K562 (cell line): ENCODE data around the gene PRSS57. TPM values are rescaled to one million over a fixed set of nuclear protein-coding genes. Genes with fewer than 3 reads are reported as not detected.

Source experiments
- ATAC-seq: fragments of 200-7000 bp; cut with Tn5 transposase; 3 replicates; pipeline ENCODE4 v1.9.1; 2020; ENCODE audit warnings: moderate library complexity
- BruUV-seq: library from RNA; stranded (reverse); fragments of 400-500 nt; replicated peaks from 2 replicates; lab custom pipeline; 2021; lab: Mats Ljungman, UMichigan
- CTCF ChIA-PET: fragments of 300-600 bp; formaldehyde crosslinking; extraction: SDS; loops from one replicate; lab custom pipeline; 2021; ENCODE audit warnings: low intra/inter-chr PET ratio; lab: Yijun Ruan, JAX
- POLR2A ChIA-PET: fragments of 300-600, 350-650 bp; sonication (Branson Sonifier 250); formaldehyde crosslinking; extraction: SDS; loops from one replicate; lab custom pipeline; 2021; ENCODE audit warnings: antibody characterized with exemption, inconsistent platforms; lab: Yijun Ruan, JAX
- DNase-seq, 4 experiments: peaks; one replicate each; pipeline versions ENCODE4 v3.0.0 to v3.0.0-alpha.2; 2011 to 2018; ENCODE audit warnings: low spot score in 3 of 4, mixed read lengths in 3 of 4; ENCODE audit errors: extremely low read depth in 1 of 4
- FAIRE-seq: peaks from 2 replicates; lab custom pipeline; 2011; peaks lifted over from hg19 to GRCh38; lab: Jason Lieb, UNC
- H2AFZ ChIP-seq: 2 replicates; pipeline ENCODE4 v1.6.0; 2011; ENCODE audit warnings: low read depth, low read length, control low read depth, inconsistent platforms
- H3K27ac ChIP-seq: fragments of 200-600 bp; 3 replicates; pipeline ENCODE4 v1.8.0; 2011; ENCODE audit warnings: low read depth, mild to moderate bottlenecking, control low read depth, inconsistent platforms, low read length, moderate library complexity, mixed read lengths; ENCODE audit errors: extremely low read depth
- H3K27me3 ChIP-seq, 2 experiments: fragments of 300-600 bp in 1 of 2; 2 replicates in 1 of 2; 3 replicates in 1 of 2; pipeline versions ENCODE4 v1.6.0 to v1.8.0; 2011; ENCODE audit warnings: inconsistent platforms in 2 of 2, low read length in 2 of 2, mild to moderate bottlenecking in 1 of 2, mixed read lengths in 1 of 2, moderate library complexity in 1 of 2; ENCODE audit not compliant: control insufficient read depth in 2 of 2, insufficient read depth in 2 of 2
- H3K36me3 ChIP-seq: fragments of 300-600 bp; 3 replicates; pipeline ENCODE4 v1.8.0; 2011; ENCODE audit warnings: mild to moderate bottlenecking, low read length, inconsistent platforms; ENCODE audit not compliant: control insufficient read depth, insufficient read depth
- H3K4me1 ChIP-seq, 2 experiments: fragments of 200-600 bp in 1 of 2; replicated peaks in 1 of 2; 2 replicates in 1 of 2; 3 replicates in 1 of 2; pipeline versions ENCODE4 v1.5.1 to v1.8.0; 2011; ENCODE audit warnings: inconsistent platforms in 2 of 2, low read length in 2 of 2, mild to moderate bottlenecking in 1 of 2, mixed read lengths in 1 of 2, moderate library complexity in 1 of 2; ENCODE audit not compliant: control insufficient read depth in 2 of 2, insufficient read depth in 2 of 2
- H3K4me2 ChIP-seq: 2 replicates; pipeline ENCODE4 v1.6.1; 2011; ENCODE audit warnings: low read length, control low read depth, inconsistent platforms, mixed read lengths; ENCODE audit not compliant: insufficient read depth
- H3K4me3 ChIP-seq: fragments of 200-600 bp; sonication (generic), shearing (Covaris generic); 2 replicates; pipeline ENCODE4 v1.5.1; 2016; ENCODE audit warnings: control low read depth, inconsistent platforms
- H3K79me2 ChIP-seq: fragments of 200-600 bp; 3 replicates; pipeline ENCODE4 v1.8.0; 2011; ENCODE audit warnings: low read length, inconsistent platforms; ENCODE audit not compliant: control insufficient read depth, insufficient read depth
- H3K9ac ChIP-seq, 2 experiments: 2 replicates each; pipeline versions ENCODE4 v1.6.0 to v1.6.1; 2011; ENCODE audit warnings: low read depth in 2 of 2, low read length in 2 of 2, control low read depth in 1 of 2, inconsistent platforms in 1 of 2, mild to moderate bottlenecking in 1 of 2, mixed read lengths in 1 of 2; ENCODE audit not compliant: insufficient read depth in 1 of 2
- H3K9me1 ChIP-seq: one replicate; pipeline ENCODE4 v1.6.0; 2011; ENCODE audit warnings: inconsistent platforms, mild to moderate bottlenecking, low read length, moderate library complexity; ENCODE audit not compliant: control insufficient read depth, insufficient read depth
- H3K9me3 ChIP-seq: replicated peaks from 2 replicates; pipeline ENCODE4 v1.5.1; 2011; ENCODE audit warnings: low read depth, low read length, inconsistent platforms; ENCODE audit not compliant: control insufficient read depth, insufficient read depth
- H4K20me1 ChIP-seq: replicated peaks from 2 replicates; pipeline ENCODE4 v1.6.1; 2011; ENCODE audit warnings: low read length, inconsistent platforms, mixed read lengths; ENCODE audit not compliant: control insufficient read depth, insufficient read depth
- ATF7 ChIP-seq: fragments of 450-650 bp; IDR thresholded peaks from 2 replicates; pipeline ENCODE4 v1.7.1; 2014; ENCODE audit warnings: mild to moderate bottlenecking, moderate library complexity
- CBX3 ChIP-seq, 2 experiments: IDR thresholded peaks; 1 replicate in 1 of 2; 2 replicates in 1 of 2; pipeline ENCODE4 v1.6.1; 2012; ENCODE audit warnings: inconsistent platforms in 2 of 2, low read length in 2 of 2, borderline replicate concordance in 1 of 2, control low read depth in 1 of 2
- GTF2A2 ChIP-seq: IDR thresholded peaks from 2 replicates; pipeline ENCODE4 v1.6.1; 2016; ENCODE audit warnings: mild to moderate bottlenecking, missing genetic modification characterization, missing compliant biosample characterization
- GTF2E2 ChIP-seq: fragments of 200-800 bp; sonication (Bioruptor generic); IDR thresholded peaks from 2 replicates; pipeline ENCODE4 v1.6.1; 2016; ENCODE audit warnings: missing genetic modification characterization, missing compliant biosample characterization
- IRF1 ChIP-seq: sonication (generic); formaldehyde crosslinking; IDR thresholded peaks from 2 replicates; pipeline ENCODE4 v1.8.0; 2022; ENCODE audit warnings: missing genetic modification reagents, mild to moderate bottlenecking, borderline replicate concordance
- POLR2G ChIP-seq: fragments of 200-400 bp; formaldehyde crosslinking; IDR thresholded peaks from 2 replicates; pipeline ENCODE4 v1.6.1; 2017; ENCODE audit warnings: low read depth, mild to moderate bottlenecking, antibody characterized with exemption, low read length, moderate library complexity
- RBFOX2 ChIP-seq: fragments of 200-400 bp; formaldehyde crosslinking; IDR thresholded peaks from 2 replicates; pipeline ENCODE4 v1.6.1; 2017; ENCODE audit warnings: low read depth, mild to moderate bottlenecking, low read length, moderate library complexity
- TCF7L2 ChIP-seq: fragments of 150-350 bp; IDR thresholded peaks from 2 replicates; pipeline ENCODE4 v1.6.1; 2016; ENCODE audit warnings: low read depth, mild to moderate bottlenecking, low read length, moderate library complexity
- ZBTB26 ChIP-seq: fragments of 450-650 bp; formaldehyde crosslinking; IDR thresholded peaks from 2 replicates; pipeline ENCODE4 v1.4.0; 2022; ENCODE audit warnings: missing genetic modification characterization
- ZNF717 ChIP-seq: fragments of 250-450 bp; sonication (Bioruptor Pico); IDR thresholded peaks from 2 replicates; pipeline ENCODE4 v1.5.0; 2021
- WGBS: fragments of 100-300 bp; shearing (Covaris generic); methylation state at CpG from one replicate; pipeline ENCODE4 v1.1.6; 2016; ENCODE audit warnings: low coverage, mixed read lengths; ENCODE audit not compliant: insufficient coverage; ENCODE audit errors: missing lambda C conversion rate; 5-methylcytosine and 5-hydroxymethylcytosine counted together
- in situ Hi-C: fragments of 300-500 bp; cut with MboI; formaldehyde crosslinking; loops from 4 replicates; pipeline ENCODE4 v1.15.0; 2018; ENCODE audit warnings: inconsistent platforms, mixed read lengths
- intact Hi-C: fragments of 100-400 bp; cut with micrococcal nuclease; formaldehyde crosslinking; loops from 2 replicates; pipeline ENCODE4 v1.14.2; 2022
- polyA plus RNA-seq, 8 experiments: library from polyadenylated mRNA; depleted of rRNA in 4 of 8; stranded (reverse) in 5 of 8; unstranded in 3 of 8; fragments of >200 nt; fragmentation: Nextera tagmentation in 2 of 8; fragmentation: Illumina TruSeq in 1 of 8; extraction: Ambion mirVana in 2 of 8; extraction: Trizol in 1 of 8; gene quantifications; 2 replicates each; pipeline versions ENCODE4 v1.2.1 to v1.2.3, GENCODE V29; 2011 to 2014; ENCODE audit warnings: inconsistent platforms in 1 of 8, missing spikeins in 1 of 8
- total RNA-seq, 7 experiments: library from RNA; depleted of rRNA in 6 of 7; stranded (reverse); fragments of >200 nt in 6 of 7; fragmentation: Illumina TruSeq in 2 of 7; extraction: Trizol in 2 of 7; gene quantifications; 2 replicates each; pipeline versions ENCODE4 v1.2.1 to v1.2.3, GENCODE V29; 2011 to 2021; ENCODE audit warnings: low replicate concordance in 1 of 7
- TF ChIP-seq, protein P1 (sequence below): sonication (generic); formaldehyde crosslinking; IDR thresholded peaks from 2 replicates; pipeline ENCODE4 v1.8.0; 2022; ENCODE audit warnings: missing genetic modification reagents, mild to moderate bottlenecking, moderate library complexity, borderline replicate concordance
- TF ChIP-seq, protein P2 (sequence below), 2 experiments: fragments of 200-800 bp in 1 of 2; sonication (Bioruptor generic) in 1 of 2; sonication (generic) in 1 of 2; formaldehyde crosslinking in 1 of 2; IDR thresholded peaks in 1 of 2; conservative IDR thresholded peaks in 1 of 2; 2 replicates each; pipeline versions ENCODE4 v1.5.0 to v1.6.1; 2016 to 2020; ENCODE audit warnings: missing compliant biosample characterization in 1 of 2, missing genetic modification characterization in 1 of 2, missing genetic modification reagents in 1 of 2

The PRSS57 gene
- total and polyA plus RNA-seq, 9 of the 15 experiments (the other 6 are each of a cell fraction or from before 2014, with no cell fraction given), result 0.06 to 2.5 (median 1.3) TPM; not detected in 3

DNA sequence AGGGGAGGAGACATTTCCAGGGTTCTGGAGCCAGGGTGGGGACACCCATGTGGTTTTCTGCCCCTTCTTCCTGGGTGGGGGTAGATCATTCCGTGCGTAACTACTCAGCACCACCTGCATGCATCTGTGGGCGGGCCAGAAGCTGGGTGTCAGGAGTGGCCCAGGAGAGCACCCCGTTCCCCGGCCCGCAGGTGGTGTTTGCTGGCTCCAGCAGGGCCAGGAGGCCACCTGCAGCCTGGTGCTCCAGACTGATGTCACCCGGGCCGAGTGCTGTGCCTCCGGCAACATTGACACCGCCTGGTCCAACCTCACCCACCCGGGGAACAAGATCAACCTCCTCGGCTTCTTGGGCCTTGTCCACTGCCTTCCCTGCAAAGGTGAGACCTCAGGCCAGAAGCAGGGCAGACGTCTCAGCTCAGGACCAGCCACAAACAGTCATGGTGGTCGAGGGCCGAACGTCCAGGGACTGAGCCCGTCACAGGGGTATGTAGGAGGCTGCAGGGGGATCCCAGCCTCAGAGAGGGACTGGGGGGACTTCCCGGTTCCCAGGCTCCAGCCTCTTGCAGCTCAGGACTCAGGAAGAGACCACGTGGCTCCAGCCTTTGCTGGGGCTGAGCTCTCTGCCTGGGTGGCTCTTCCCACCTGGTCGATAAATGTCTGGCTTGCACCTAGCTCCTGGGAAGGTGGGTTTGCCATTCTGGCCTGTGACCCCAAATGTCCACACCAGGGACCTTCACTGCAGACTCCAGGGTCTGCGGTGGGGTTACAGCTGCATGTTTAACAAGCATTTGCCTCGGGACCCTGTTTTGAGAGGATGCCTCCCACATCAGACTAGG lies 17.4 kb downstream of the PRSS57 start:
- Histone ChIP-seq H4K20me1 (no peaks in the 10 kb centered on the region), H3K9me1 (peaks cover 10% of the 10 kb centered on the region), H3K4me2 (no peak overlapping the region), H3K9ac (peak overlapping the region in 1 of 2 experiments; percentile 83; a peak in 2 of 4 replicates), H3K9me3 (no peaks in the 10 kb centered on the region), H3K4me1 (peaks cover 5 to 80% of the 10 kb centered on the region in 2 experiments), H3K27me3 (no peaks in the 10 kb centered on the region; a peak in 1 of 5 replicates), H3K36me3 (no peaks in the 10 kb centered on the region), H3K27ac (no peak overlapping the region), H2AFZ (no peak overlapping the region), H3K4me3 (no peak overlapping the region), H3K79me2 (peaks cover 8% of the 10 kb centered on the region)
- CTCF ChIA-PET, result no interaction called here
- ATAC-seq (no peak), FAIRE-seq (no peak), DNase-seq (no peak)
- intact Hi-C loops (no loop called here), in situ Hi-C loops (no loop called here)
- no TSS peak for BruUV-seq
- WGBS, result 56% methylated on average over 20 of the region's 22 CpGs
- POLR2A ChIA-PET, result interaction anchor here (0.5 to 1.2 kb wide), 5 partner anchors 8 to 34 kb away, joined by 3 read pairs; no protein-coding TSS in a partner anchor
- no peak for TF ChIP-seq GTF2E2
- TF ChIP-seq GTF2A2 (tag), result no peak
- TF ChIP-seq RBFOX2, result 0 out of 2 replicates have a peak, but pooled peaks have one; percentile 13
- TF ChIP-seq, protein P1, sequence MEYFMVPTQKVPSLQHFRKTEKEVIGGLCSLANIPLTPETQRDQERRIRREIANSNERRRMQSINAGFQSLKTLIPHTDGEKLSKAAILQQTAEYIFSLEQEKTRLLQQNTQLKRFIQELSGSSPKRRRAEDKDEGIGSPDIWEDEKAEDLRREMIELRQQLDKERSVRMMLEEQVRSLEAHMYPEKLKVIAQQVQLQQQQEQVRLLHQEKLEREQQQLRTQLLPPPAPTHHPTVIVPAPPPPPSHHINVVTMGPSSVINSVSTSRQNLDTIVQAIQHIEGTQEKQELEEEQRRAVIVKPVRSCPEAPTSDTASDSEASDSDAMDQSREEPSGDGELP (CRISPR knock-in tag), result peak; percentile 11; the same call in 1 of the 2 replicates
- peak; percentile 35 for TF ChIP-seq POLR2G
- TF ChIP-seq TCF7L2, result no peak
- TF ChIP-seq ZBTB26, result no peak
- TF ChIP-seq ZNF717, result no peak
- no peak for TF ChIP-seq CBX3 (IDR thresholded peaks at IDR 0.05; ENCODE audit: borderline replicate concordance in 1 of 2, low read length in 2 of 2)
- TF ChIP-seq ATF7, result no peak
- TF ChIP-seq, protein P2, sequence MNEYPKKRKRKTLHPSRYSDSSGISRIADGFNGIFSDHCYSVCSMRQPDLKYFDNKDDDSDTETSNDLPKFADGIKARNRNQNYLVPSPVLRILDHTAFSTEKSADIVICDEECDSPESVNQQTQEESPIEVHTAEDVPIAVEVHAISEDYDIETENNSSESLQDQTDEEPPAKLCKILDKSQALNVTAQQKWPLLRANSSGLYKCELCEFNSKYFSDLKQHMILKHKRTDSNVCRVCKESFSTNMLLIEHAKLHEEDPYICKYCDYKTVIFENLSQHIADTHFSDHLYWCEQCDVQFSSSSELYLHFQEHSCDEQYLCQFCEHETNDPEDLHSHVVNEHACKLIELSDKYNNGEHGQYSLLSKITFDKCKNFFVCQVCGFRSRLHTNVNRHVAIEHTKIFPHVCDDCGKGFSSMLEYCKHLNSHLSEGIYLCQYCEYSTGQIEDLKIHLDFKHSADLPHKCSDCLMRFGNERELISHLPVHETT (CRISPR knock-in tag; conservative IDR thresholded peaks at IDR 0.05 in 1 of 2, IDR thresholded peaks at IDR 0.05 in 1 of 2), result no peak
- TF ChIP-seq IRF1, result no peak
